ENCODE data around the gene PTCHD1. TPM values are rescaled to one million over a fixed set of nuclear protein-coding genes. Genes with fewer than 3 reads are reported as not detected.

The PTCHD1 gene
- total RNA-seq, 1 experiment from 2014 or later: not detected

- Histone ChIP-seq H3K36me3 (ENCODE audit: control insufficient read depth in 1 of 2, insufficient read depth in 2 of 2, low read length in 2 of 2) (no peaks in the 10 kb centered on the region), H3K27me3 (ENCODE audit: insufficient read depth, low read length) (peaks cover 24% of the 10 kb centered on the region), H3K9me3 (ENCODE audit: control insufficient read depth in 1 of 2, insufficient read depth in 1 of 2, low read depth in 1 of 2, low read length in 2 of 2) (no peaks in the 10 kb centered on the region), H3K4me1 (ENCODE audit: control insufficient read depth in 1 of 2, insufficient read depth in 2 of 2, low read length in 2 of 2) (no peaks in the 10 kb centered on the region), H3K9me2 (ENCODE audit: insufficient read depth) (no peaks in the 10 kb centered on the region), H3K4me2 (ENCODE audit: low read length) (no peak overlapping the region), H3K79me2 (ENCODE audit: insufficient read depth, low read length) (no peaks in the 10 kb centered on the region), H2AFZ (ENCODE audit: low read depth, low read length, poor library complexity, severe bottlenecking) (no peak overlapping the region), H3K9ac (ENCODE audit: low read length) (no peak overlapping the region), H4K20me1 (ENCODE audit: insufficient read depth) (no peaks in the 10 kb centered on the region), H3K27ac (ENCODE audit: low read depth, low read length) (no peak overlapping the region), H3K4me3 (replicated peaks in 1 of 2; ENCODE audit: low read depth in 1 of 2, low read length in 2 of 2) (no peak overlapping the region)
- no peak for ATAC-seq
- ChIA-PET CTCF (no interaction called here), POLR2A (no interaction called here), RAD21 (ENCODE audit: low non-redundant PET in 1 of 2, low total read pairs in 2 of 2, uncharacterized antibody in 2 of 2, unreplicated experiment in 2 of 2) (no interaction called here)
- BruUV-seq (replicated peaks): no TSS peak
- DNase-seq (ENCODE audit: low read depth, low spot score): no peak
- intact Hi-C loops (cut with micrococcal nuclease): no loop called here
- TF ChIP-seq SIN3A (IDR thresholded peaks at IDR 0.05; ENCODE audit: low read depth) (no peak), REST (IDR thresholded peaks at IDR 0.05; ENCODE audit: low read depth) (no peak), ELF1 (IDR thresholded peaks at IDR 0.05; ENCODE audit: borderline replicate concordance, low read depth) (no peak), EZH2 (IDR thresholded peaks at IDR 0.05) (no peak), ZNF274 (IDR thresholded peaks at IDR 0.05; ENCODE audit: low read depth, low read length) (no peak), SP1 (IDR thresholded peaks at IDR 0.05; ENCODE audit: low read depth) (no peak), JUND (IDR thresholded peaks at IDR 0.05) (no peak)
- TF ChIP-seq, protein P1, sequence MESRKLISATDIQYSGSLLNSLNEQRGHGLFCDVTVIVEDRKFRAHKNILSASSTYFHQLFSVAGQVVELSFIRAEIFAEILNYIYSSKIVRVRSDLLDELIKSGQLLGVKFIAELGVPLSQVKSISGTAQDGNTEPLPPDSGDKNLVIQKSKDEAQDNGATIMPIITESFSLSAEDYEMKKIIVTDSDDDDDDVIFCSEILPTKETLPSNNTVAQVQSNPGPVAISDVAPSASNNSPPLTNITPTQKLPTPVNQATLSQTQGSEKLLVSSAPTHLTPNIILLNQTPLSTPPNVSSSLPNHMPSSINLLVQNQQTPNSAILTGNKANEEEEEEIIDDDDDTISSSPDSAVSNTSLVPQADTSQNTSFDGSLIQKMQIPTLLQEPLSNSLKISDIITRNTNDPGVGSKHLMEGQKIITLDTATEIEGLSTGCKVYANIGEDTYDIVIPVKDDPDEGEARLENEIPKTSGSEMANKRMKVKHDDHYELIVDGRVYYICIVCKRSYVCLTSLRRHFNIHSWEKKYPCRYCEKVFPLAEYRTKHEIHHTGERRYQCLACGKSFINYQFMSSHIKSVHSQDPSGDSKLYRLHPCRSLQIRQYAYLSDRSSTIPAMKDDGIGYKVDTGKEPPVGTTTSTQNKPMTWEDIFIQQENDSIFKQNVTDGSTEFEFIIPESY (IDR thresholded peaks at IDR 0.05; ENCODE audit: extremely low read depth, insufficient replicate concordance, low read length): no peak
- TF ChIP-seq, protein P2, sequence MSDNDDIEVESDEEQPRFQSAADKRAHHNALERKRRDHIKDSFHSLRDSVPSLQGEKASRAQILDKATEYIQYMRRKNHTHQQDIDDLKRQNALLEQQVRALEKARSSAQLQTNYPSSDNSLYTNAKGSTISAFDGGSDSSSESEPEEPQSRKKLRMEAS (IDR thresholded peaks at IDR 0.05): no peak
Observed at GRCh38 chrX:23374291-23374690, 39.6 kb downstream of the PTCHD1 start.
